ENCODE data around the gene CANT1. TPM values are rescaled to one million over a fixed set of nuclear protein-coding genes. Genes with fewer than 3 reads are reported as not detected.

Gene CANT1
- total RNA-seq, 4 donors from 2014 or later: 11.2 to 30.1 (median 21.6) TPM

- Histone ChIP-seq H3K27ac (no peak overlapping the region), H3K4me1 (peaks cover 0 to 4% (median 0%) of the 10 kb centered on the region in 3 donors), H3K36me3 (peaks cover 0 to 9% of the 10 kb centered on the region in 2 donors), H3K27me3 (no peaks in the 10 kb centered on the region), H3K4me3 (no peak overlapping the region), H3K9me3 (no peaks in the 10 kb centered on the region)
- TF ChIP-seq POLR2AphosphoS5 (IDR thresholded peaks at IDR 0.05) (no peak), CTCF (IDR thresholded peaks at IDR 0.05) (no peak), POLR2A (IDR thresholded peaks at IDR 0.05) (no peak), EP300 (IDR thresholded peaks at IDR 0.05) (no peak)
- ATAC-seq: no peak
- WGBS, 2 donors (ENCODE audit: low coverage in 1 of 2): 80% methylated on average over 6 of the region's 19 CpGs; no CpG with 5 or more reads in 1 of the 2 donors
Observed at GRCh38 chr17:78962345-78962983, 47.1 kb downstream of the CANT1 start.

- no peak for TF ChIP-seq POLR2A (IDR thresholded peaks at IDR 0.05)
- TF ChIP-seq POLR2AphosphoS5 (IDR thresholded peaks at IDR 0.05): no peak
- TF ChIP-seq EP300 (IDR thresholded peaks at IDR 0.05): no peak
- TF ChIP-seq CTCF (IDR thresholded peaks at IDR 0.05): no peak
- 93 to 95% methylated on average over 3 of the region's 4 CpGs for WGBS, 2 donors (ENCODE audit: low coverage in 1 of 2)
- ATAC-seq: no peak
- peaks cover 0 to under 1% of the 10 kb centered on the region in 2 donors for H3K36me3 ChIP-seq
- no peak overlapping the region for H3K27ac ChIP-seq
- H3K27me3 ChIP-seq: no peaks in the 10 kb centered on the region
- no peaks in the 10 kb centered on the region for H3K9me3 ChIP-seq
- H3K4me3 ChIP-seq: no peak overlapping the region
- H3K4me1 ChIP-seq: peaks cover 0 to 4% (median 0%) of the 10 kb centered on the region in 3 donors
Observed at GRCh38 chr17:78961571-78961970, 48.0 kb downstream of the CANT1 start.

GRCh38 chr17:78960928-78961327 is 48.6 kb downstream of the CANT1 start:
- no peaks in the 10 kb centered on the region for H3K9me3 ChIP-seq
- no peaks in the 10 kb centered on the region for H3K27me3 ChIP-seq
- no peak for TF ChIP-seq POLR2A (IDR thresholded peaks at IDR 0.05)
- TF ChIP-seq EP300 (IDR thresholded peaks at IDR 0.05): no peak
- no peak for TF ChIP-seq POLR2AphosphoS5 (IDR thresholded peaks at IDR 0.05)
- no peak for TF ChIP-seq CTCF (IDR thresholded peaks at IDR 0.05)
- H3K36me3 ChIP-seq: no peaks in the 10 kb centered on the region
- H3K4me1 ChIP-seq: peaks cover 0 to 4% (median 0%) of the 10 kb centered on the region in 3 donors
- peak; percentile 85 for ATAC-seq
- H3K27ac ChIP-seq: peak overlapping the region in 2 of 4 donors; percentile 35 to 40
- WGBS, 2 donors (ENCODE audit: low coverage in 1 of 2): no CpG with 5 or more reads among the region's 5 CpGs
- H3K4me3 ChIP-seq: no peak overlapping the region

- WGBS, 2 donors (ENCODE audit: low coverage in 1 of 2): 86 to 100% methylated on average over 5 to 7 of the region's 12 CpGs
- no peak for ATAC-seq
- peaks cover 0 to 4% (median 0%) of the 10 kb centered on the region in 3 donors for H3K4me1 ChIP-seq
- TF ChIP-seq EP300 (IDR thresholded peaks at IDR 0.05) (no peak), CTCF (IDR thresholded peaks at IDR 0.05) (no peak), POLR2A (IDR thresholded peaks at IDR 0.05) (no peak), POLR2AphosphoS5 (IDR thresholded peaks at IDR 0.05) (no peak)
- no peaks in the 10 kb centered on the region for H3K9me3 ChIP-seq
- no peaks in the 10 kb centered on the region for H3K36me3 ChIP-seq
- no peak overlapping the region for H3K27ac ChIP-seq
- H3K4me3 ChIP-seq: no peak overlapping the region
- H3K27me3 ChIP-seq: no peaks in the 10 kb centered on the region
Observed at GRCh38 chr17:78959803-78960202, 49.8 kb downstream of the CANT1 start.

GRCh38 chr17:78958641-78959127 is 50.9 kb downstream of the CANT1 start:
- Histone ChIP-seq H3K36me3 (no peaks in the 10 kb centered on the region), H3K9me3 (no peaks in the 10 kb centered on the region), H3K27me3 (no peaks in the 10 kb centered on the region), H3K27ac (no peak overlapping the region), H3K4me1 (peaks cover 0 to 10% (median 0%) of the 10 kb centered on the region in 3 donors), H3K4me3 (no peak overlapping the region)
- no peak for TF ChIP-seq POLR2AphosphoS5 (IDR thresholded peaks at IDR 0.05)
- TF ChIP-seq CTCF (IDR thresholded peaks at IDR 0.05): no peak
- TF ChIP-seq EP300 (IDR thresholded peaks at IDR 0.05): no peak
- no peak for TF ChIP-seq POLR2A (IDR thresholded peaks at IDR 0.05)
- 66 to 90% methylated on average over 2 to 4 of the region's 7 CpGs for WGBS, 2 donors (ENCODE audit: low coverage in 1 of 2)
- no peak for ATAC-seq
